H9 (cell line): ENCODE data around the gene BBS12. TPM values are rescaled to one million over a fixed set of nuclear protein-coding genes. Genes with fewer than 3 reads are reported as not detected.

Source experiments
- DNase-seq: peaks from one replicate; pipeline ENCODE4 v3.0.0-alpha.2; 2017
- H2AFZ ChIP-seq: one replicate; pipeline ENCODE4 v1.6.1; 2013; ENCODE audit warnings: mild to moderate bottlenecking, low read length, control low read depth, moderate library complexity
- H2AK5ac ChIP-seq: 2 replicates; pipeline ENCODE4 v1.6.1; 2013; ENCODE audit warnings: low read length, control low read depth, mixed read lengths; ENCODE audit not compliant: insufficient read length
- H2BK120ac ChIP-seq: one replicate; pipeline ENCODE4 v1.6.1; 2013; ENCODE audit warnings: low read depth, mild to moderate bottlenecking, low read length, control low read depth, inconsistent platforms; ENCODE audit not compliant: poor library complexity, severe bottlenecking
- H2BK12ac ChIP-seq: 2 replicates; pipeline ENCODE4 v1.6.1; 2013; ENCODE audit warnings: low read length, control low read depth, mixed read lengths, low read depth; ENCODE audit not compliant: insufficient read length
- H2BK15ac ChIP-seq: 2 replicates; pipeline ENCODE4 v1.6.1; 2013; ENCODE audit warnings: low read depth, low read length, control low read depth
- H2BK20ac ChIP-seq: one replicate; pipeline ENCODE4 v1.6.1; 2013; ENCODE audit warnings: low read depth, mild to moderate bottlenecking, low read length, control low read depth, inconsistent platforms; ENCODE audit not compliant: poor library complexity, severe bottlenecking
- H2BK5ac ChIP-seq: 2 replicates; pipeline ENCODE4 v1.6.1; 2013; ENCODE audit warnings: low read length, control low read depth, mixed read lengths; ENCODE audit not compliant: insufficient read length
- H3K14ac ChIP-seq: 2 replicates; pipeline ENCODE4 v1.6.1; 2013; ENCODE audit warnings: low read length, control low read depth; ENCODE audit not compliant: insufficient read depth
- H3K18ac ChIP-seq: 2 replicates; pipeline ENCODE4 v1.6.1; 2013; ENCODE audit warnings: low read depth, mild to moderate bottlenecking, mixed read lengths, low read length, control low read depth; ENCODE audit not compliant: insufficient read length
- H3K23ac ChIP-seq: 2 replicates; pipeline ENCODE4 v1.6.1; 2013; ENCODE audit warnings: low read length, control low read depth, mixed read lengths, low read depth; ENCODE audit not compliant: insufficient read length
- H3K23me2 ChIP-seq: 2 replicates; pipeline ENCODE4 v1.6.1; 2013; ENCODE audit warnings: low read depth, mild to moderate bottlenecking, mixed read lengths, low read length, control low read depth; ENCODE audit not compliant: insufficient read length, poor library complexity, severe bottlenecking
- H3K27ac ChIP-seq: 2 replicates; pipeline ENCODE4 v1.5.1; 2013; ENCODE audit warnings: low read length, control low read depth, mixed read lengths, low read depth; ENCODE audit not compliant: insufficient read length
- H3K27me3 ChIP-seq: 2 replicates; pipeline ENCODE4 v1.6.1; 2013; ENCODE audit warnings: low read length, control low read depth, inconsistent platforms; ENCODE audit not compliant: insufficient read depth
- H3K4ac ChIP-seq: 2 replicates; pipeline ENCODE4 v1.6.1; 2013; ENCODE audit warnings: low read depth, mild to moderate bottlenecking, control low read depth, inconsistent platforms, low read length, moderate library complexity
- H3K4me1 ChIP-seq: 2 replicates; pipeline ENCODE4 v1.6.1; 2013; ENCODE audit warnings: low read length, control low read depth, inconsistent platforms; ENCODE audit not compliant: insufficient read depth
- H3K4me2 ChIP-seq: 2 replicates; pipeline ENCODE4 v1.6.1; 2013; ENCODE audit warnings: low read length, control low read depth, mixed read lengths; ENCODE audit not compliant: insufficient read length, insufficient read depth
- H3K56ac ChIP-seq: 2 replicates; pipeline ENCODE4 v1.6.1; 2013; ENCODE audit warnings: low read depth, mild to moderate bottlenecking, mixed read lengths, low read length, control low read depth; ENCODE audit not compliant: insufficient read length
- H3K79me1 ChIP-seq: 2 replicates; pipeline ENCODE4 v1.6.1; 2013; ENCODE audit warnings: low read depth, mild to moderate bottlenecking, moderate library complexity, low read length, control low read depth, inconsistent platforms; ENCODE audit not compliant: insufficient read depth, poor library complexity, severe bottlenecking
- H3K79me2 ChIP-seq: 2 replicates; pipeline ENCODE4 v1.6.1; 2013; ENCODE audit warnings: low read length, control low read depth, inconsistent platforms; ENCODE audit not compliant: insufficient read depth
- H3K9ac ChIP-seq: 2 replicates; pipeline ENCODE4 v1.6.1; 2013; ENCODE audit warnings: low read length, control low read depth, mixed read lengths; ENCODE audit not compliant: insufficient read length; ENCODE audit errors: extremely low read depth
- H3K9me3 ChIP-seq: one replicate; pipeline ENCODE4 v1.6.1; 2013; ENCODE audit warnings: low read depth, low read length, inconsistent platforms; ENCODE audit not compliant: control insufficient read depth
- H3T11ph ChIP-seq: one replicate; pipeline ENCODE4 v1.6.1; 2013; ENCODE audit warnings: mild to moderate bottlenecking, low read length, control low read depth, inconsistent platforms
- H4K20me1 ChIP-seq: one replicate; pipeline ENCODE4 v1.6.1; 2013; ENCODE audit not compliant: control insufficient read depth, insufficient read length, insufficient read depth
- H4K5ac ChIP-seq: 2 replicates; pipeline ENCODE4 v1.6.1; 2013; ENCODE audit warnings: low read depth, mild to moderate bottlenecking, mixed read lengths, low read length, control low read depth; ENCODE audit not compliant: insufficient read length
- H4K8ac ChIP-seq: replicated peaks from 2 replicates; pipeline ENCODE4 v1.6.1; 2013; ENCODE audit warnings: low read length, control low read depth, mixed read lengths, low read depth; ENCODE audit not compliant: insufficient read length
- H4K91ac ChIP-seq: 2 replicates; pipeline ENCODE4 v1.6.1; 2013; ENCODE audit warnings: low read depth, mild to moderate bottlenecking, moderate library complexity, mixed read lengths, low read length, control low read depth; ENCODE audit not compliant: insufficient read length
- H3K27ac Mint-ChIP-seq, 3 experiments: 2 replicates in 2 of 3; 3 replicates in 1 of 3; pipeline ENCODE4 v1.8.0; 2020 to 2021; ENCODE audit warnings: mixed read lengths in 3 of 3, mild to moderate bottlenecking in 1 of 3, moderate library complexity in 1 of 3
- H3K27me3 Mint-ChIP-seq: 2 replicates; pipeline ENCODE4 v1.8.0; 2021; ENCODE audit warnings: low read depth, mild to moderate bottlenecking, moderate library complexity, mixed read lengths
- H3K36me3 Mint-ChIP-seq, 3 experiments: 2 replicates in 2 of 3; 3 replicates in 1 of 3; pipeline ENCODE4 v1.8.0; 2020 to 2021; ENCODE audit warnings: low read depth in 3 of 3, mixed read lengths in 3 of 3; ENCODE audit not compliant: insufficient read depth in 1 of 3
- H3K4me1 Mint-ChIP-seq, 2 experiments: 2 replicates each; pipeline ENCODE4 v1.8.0; 2020; ENCODE audit warnings: mixed read lengths in 2 of 2
- H3K4me3 Mint-ChIP-seq, 2 experiments: 2 replicates in 1 of 2; 3 replicates in 1 of 2; pipeline ENCODE4 v1.8.0; 2020 to 2021; ENCODE audit warnings: mild to moderate bottlenecking in 2 of 2, mixed read lengths in 2 of 2, moderate library complexity in 1 of 2
- H3K9me3 Mint-ChIP-seq, 2 experiments: 2 replicates in 1 of 2; 3 replicates in 1 of 2; pipeline ENCODE4 v1.8.0; 2020; ENCODE audit warnings: mild to moderate bottlenecking in 2 of 2, mixed read lengths in 2 of 2, moderate library complexity in 1 of 2
- CTCF ChIP-seq: fragments of 200-600 bp; sonication (generic); conservative IDR thresholded peaks from 3 replicates; pipeline ENCODE4 v1.8.0; 2021; ENCODE audit warnings: antibody characterized with exemption, mild to moderate bottlenecking
- total RNA-seq: library from RNA; stranded (reverse); gene quantifications from 2 replicates; pipeline ENCODE4 v1.2.1, GENCODE V29; 2021

The BBS12 gene
- total RNA-seq, 1 experiment from 2014 or later: 1.2 TPM

- TF ChIP-seq CTCF: no peak
- Histone ChIP-seq H3K4me2 (no peak overlapping the region), H2BK20ac (no peak overlapping the region), H3K56ac (no peak overlapping the region), H4K8ac (no peak overlapping the region), H3K4me1 (peaks cover 3% of the 10 kb centered on the region), H3K18ac (no peak overlapping the region), H2AK5ac (no peak overlapping the region), H3K23me2 (no peaks in the 10 kb centered on the region), H3T11ph (no peak overlapping the region), H3K79me2 (no peaks in the 10 kb centered on the region), H4K5ac (no peak overlapping the region), H3K27ac (no peak overlapping the region), H2BK5ac (no peak overlapping the region), H3K14ac (no peak overlapping the region), H2BK12ac (no peak overlapping the region), H3K9me3 (no peaks in the 10 kb centered on the region), H3K27me3 (no peaks in the 10 kb centered on the region), H2BK120ac (no peak overlapping the region), H3K79me1 (no peaks in the 10 kb centered on the region), H3K9ac (no peak overlapping the region), H4K91ac (no peak overlapping the region), H4K20me1 (no peaks in the 10 kb centered on the region), H3K4ac (no peak overlapping the region), H2BK15ac (no peak overlapping the region), H3K23ac (no peak overlapping the region), H2AFZ (no peak overlapping the region)
- Mint-ChIP-seq H3K4me3 (no peak overlapping the region), H3K27ac (no peak overlapping the region), H3K36me3 (no peaks in the 10 kb centered on the region), H3K9me3 (no peaks in the 10 kb centered on the region), H3K4me1 (peaks cover 36 to 42% of the 10 kb centered on the region in 2 experiments), H3K27me3 (no peaks in the 10 kb centered on the region)
- DNase-seq: no peak
These were observed 40.5 kb downstream of the BBS12 start for GRCh38 chr4:122772986-122773385.
